GM23338 (cell line): ENCODE data around the gene B4GALT5.

ENCODE experiments used
- CREB1 ChIP-seq: fragments of 250-450 bp; sonication (Bioruptor Pico); IDR thresholded peaks from 2 replicates; pipeline ENCODE4 v1.5.0; 2020; ENCODE audit warnings: low read depth, mild to moderate bottlenecking, moderate library complexity
- CTCF ChIP-seq, 2 experiments: fragments of 200-600 bp in 1 of 2; sonication (generic) in 1 of 2; conservative IDR thresholded peaks; 2 replicates each; pipeline versions ENCODE4 v1.5.1 to v1.6.1; 2016 to 2017; ENCODE audit warnings: antibody characterized with exemption in 2 of 2, low read depth in 2 of 2, mild to moderate bottlenecking in 2 of 2, moderate library complexity in 1 of 2
- ETS1 ChIP-seq: IDR thresholded peaks from 2 replicates; pipeline ENCODE4 v1.6.1; 2016; ENCODE audit warnings: antibody characterized with exemption
- EZH2 ChIP-seq: fragments of 200-600 bp; sonication (generic); IDR thresholded peaks from one replicate; pipeline ENCODE4 v1.8.0; 2017; ENCODE audit warnings: antibody characterized with exemption, mild to moderate bottlenecking, low read depth; ENCODE audit not compliant: unreplicated experiment
- EZH2phosphoT487 ChIP-seq: fragments of 200-600 bp; sonication (generic); IDR thresholded peaks from one replicate; pipeline ENCODE4 v1.8.1; 2018; ENCODE audit warnings: antibody characterized with exemption; ENCODE audit not compliant: unreplicated experiment
- JUNB ChIP-seq: IDR thresholded peaks from one replicate; pipeline ENCODE4 v1.6.1; 2016; ENCODE audit warnings: antibody characterized with exemption; ENCODE audit not compliant: unreplicated experiment
- NANOG ChIP-seq: IDR thresholded peaks from 2 replicates; pipeline ENCODE4 v1.6.1; 2016; ENCODE audit warnings: antibody characterized with exemption, borderline replicate concordance
- POLR2AphosphoS5 ChIP-seq: IDR thresholded peaks from 2 replicates; pipeline ENCODE4 v1.6.1; 2016; ENCODE audit warnings: antibody characterized with exemption, low read depth
- REST ChIP-seq: IDR thresholded peaks from one replicate; pipeline ENCODE4 v1.6.1; 2018; ENCODE audit warnings: antibody characterized with exemption; ENCODE audit not compliant: unreplicated experiment
- STAT1 ChIP-seq: IDR thresholded peaks from one replicate; pipeline ENCODE4 v1.6.1; 2016; ENCODE audit warnings: antibody characterized with exemption; ENCODE audit not compliant: unreplicated experiment
- ZNF114 ChIP-seq: fragments of 250-450 bp; sonication (Bioruptor Pico); IDR thresholded peaks from 2 replicates; pipeline ENCODE4 v1.5.0; 2020; ENCODE audit warnings: mild to moderate bottlenecking, moderate library complexity
- ZNF331 ChIP-seq: fragments of 250-450 bp; sonication (Bioruptor Pico); IDR thresholded peaks from 2 replicates; pipeline ENCODE4 v1.5.0; 2020; ENCODE audit warnings: low read depth, mild to moderate bottlenecking, moderate library complexity
- ZNF462 ChIP-seq: fragments of 250-450 bp; sonication (Bioruptor Pico); IDR thresholded peaks from 2 replicates; pipeline ENCODE4 v1.5.0; 2020; ENCODE audit warnings: mild to moderate bottlenecking, moderate library complexity

- TF ChIP-seq POLR2AphosphoS5 (no peak), CTCF (conservative IDR thresholded peaks at IDR 0.05; ENCODE audit: low read depth in 2 of 2) (no peak), REST (no peak), EZH2phosphoT487 (no peak), ZNF462 (no peak), EZH2 (no peak), JUNB (no peak), ZNF331 (CRISPR knock-in tag) (no peak), ETS1 (no peak), ZNF114 (CRISPR knock-in tag) (no peak), CREB1 (CRISPR knock-in tag) (no peak), STAT1 (no peak), NANOG (no peak)
Measured at GRCh38 chr20:49631061-49631716, 82.5 kb downstream of the B4GALT5 start.
